Fibroblast of pulmonary artery (primary cell): ENCODE data around the gene SETBP1.

ENCODE experiments used
- DNase-seq: peaks from one replicate; pipeline ENCODE4 v3.0.0-alpha.2; 2010; ENCODE audit warnings: low read depth
- H3K4me3 ChIP-seq: replicated peaks from 2 replicates; pipeline ENCODE4 v1.5.1; 2011; ENCODE audit warnings: low read depth, mild to moderate bottlenecking, control low read depth, low read length, moderate library complexity
- TF ChIP-seq, protein P1 (sequence below): IDR thresholded peaks from 2 replicates; pipeline ENCODE4 v1.5.1; 2011; ENCODE audit warnings: mild to moderate bottlenecking, control low read depth, low read length, inconsistent platforms; ENCODE audit errors: missing control alignments

Gene SETBP1

DNA sequence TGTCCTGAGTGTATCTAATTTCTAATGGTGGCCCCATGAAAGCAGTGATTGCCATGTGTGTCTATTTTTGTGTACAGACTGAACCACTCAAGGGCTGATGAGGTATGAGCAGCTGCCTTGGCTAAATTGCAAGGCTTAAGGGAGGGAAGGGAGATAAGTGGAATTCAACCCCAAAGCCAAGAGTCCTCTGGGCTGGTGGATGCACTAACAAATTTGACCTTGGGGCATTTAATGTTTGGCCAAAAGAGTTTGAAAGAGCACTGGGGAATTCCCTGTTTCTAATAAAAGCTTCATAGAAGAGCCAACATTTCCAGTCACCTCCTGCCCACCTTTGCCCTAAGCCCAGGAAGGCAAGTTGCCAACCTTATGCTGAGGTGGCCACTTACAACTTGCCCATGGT is 172.1 kb downstream of the SETBP1 start:
- DNase-seq: no peak
- no peak overlapping the region for H3K4me3 ChIP-seq
- TF ChIP-seq, protein P1, sequence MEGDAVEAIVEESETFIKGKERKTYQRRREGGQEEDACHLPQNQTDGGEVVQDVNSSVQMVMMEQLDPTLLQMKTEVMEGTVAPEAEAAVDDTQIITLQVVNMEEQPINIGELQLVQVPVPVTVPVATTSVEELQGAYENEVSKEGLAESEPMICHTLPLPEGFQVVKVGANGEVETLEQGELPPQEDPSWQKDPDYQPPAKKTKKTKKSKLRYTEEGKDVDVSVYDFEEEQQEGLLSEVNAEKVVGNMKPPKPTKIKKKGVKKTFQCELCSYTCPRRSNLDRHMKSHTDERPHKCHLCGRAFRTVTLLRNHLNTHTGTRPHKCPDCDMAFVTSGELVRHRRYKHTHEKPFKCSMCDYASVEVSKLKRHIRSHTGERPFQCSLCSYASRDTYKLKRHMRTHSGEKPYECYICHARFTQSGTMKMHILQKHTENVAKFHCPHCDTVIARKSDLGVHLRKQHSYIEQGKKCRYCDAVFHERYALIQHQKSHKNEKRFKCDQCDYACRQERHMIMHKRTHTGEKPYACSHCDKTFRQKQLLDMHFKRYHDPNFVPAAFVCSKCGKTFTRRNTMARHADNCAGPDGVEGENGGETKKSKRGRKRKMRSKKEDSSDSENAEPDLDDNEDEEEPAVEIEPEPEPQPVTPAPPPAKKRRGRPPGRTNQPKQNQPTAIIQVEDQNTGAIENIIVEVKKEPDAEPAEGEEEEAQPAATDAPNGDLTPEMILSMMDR: no peak

DNA sequence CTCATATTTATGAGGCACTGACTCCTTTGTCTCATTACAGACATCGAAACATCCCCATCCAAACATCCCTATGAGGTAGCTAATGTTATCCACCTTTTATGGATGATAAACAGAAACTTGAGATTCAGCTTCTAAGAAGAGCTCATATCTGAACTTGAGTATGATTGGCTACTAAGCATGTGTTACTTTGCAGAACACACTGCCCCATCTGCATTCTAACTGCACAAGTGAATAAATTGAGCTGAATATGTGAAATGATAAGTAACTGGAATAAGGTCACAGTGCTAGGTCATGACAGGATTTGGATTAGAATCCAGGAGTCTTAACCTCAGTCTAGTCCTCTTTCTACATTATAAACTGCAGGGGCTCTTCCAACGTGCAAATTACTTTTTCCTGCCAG is 172.7 kb downstream of the SETBP1 start:
- H3K4me3 ChIP-seq: no peak overlapping the region
- TF ChIP-seq, protein P1: no peak
- no peak for DNase-seq

DNA sequence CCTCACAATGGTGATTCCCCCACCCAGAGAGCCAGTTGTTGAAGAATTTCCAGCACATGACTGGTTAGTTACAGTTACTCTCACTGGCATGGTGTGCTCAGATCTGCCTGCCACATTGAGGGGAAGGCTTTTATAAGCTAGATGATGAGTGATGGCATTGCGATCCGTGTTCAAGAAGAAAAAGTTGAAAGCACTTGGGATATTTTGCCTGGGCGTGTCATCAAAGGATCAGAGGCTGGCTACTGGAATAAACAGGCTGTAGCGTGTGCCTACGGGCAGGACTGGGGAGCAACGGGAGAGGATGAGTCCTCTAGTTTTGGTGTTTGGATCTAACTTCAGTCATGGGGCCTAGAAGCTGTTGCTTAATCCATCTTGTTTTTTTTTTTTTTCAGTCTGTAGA is 175.0 kb downstream of the SETBP1 start:
- no peak overlapping the region for H3K4me3 ChIP-seq
- DNase-seq: no peak
- TF ChIP-seq, protein P1: no peak

DNA sequence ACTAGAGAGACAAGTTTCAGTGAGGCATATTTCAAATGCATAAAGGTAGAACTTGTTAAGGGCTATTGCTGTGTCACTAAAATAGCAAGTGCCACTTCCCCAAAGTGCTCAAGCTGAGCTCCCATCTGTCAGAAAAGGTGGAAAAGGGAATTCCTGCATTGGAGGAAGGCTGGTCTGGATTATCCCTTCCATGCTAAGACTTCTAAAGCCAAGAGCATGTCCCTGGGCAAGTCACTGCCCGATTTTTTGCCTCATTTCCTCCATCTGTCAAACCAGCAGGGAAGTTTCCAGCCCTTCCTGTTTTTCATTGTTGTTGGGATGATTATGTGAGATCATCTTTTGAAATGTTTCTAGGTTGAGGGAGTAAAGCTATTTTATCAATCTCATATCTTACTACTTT is 175.5 kb downstream of the SETBP1 start:
- TF ChIP-seq, protein P1: no peak
- peak; percentile 18 for DNase-seq
- H3K4me3 ChIP-seq: no peak overlapping the region

- no peak for DNase-seq
- no peak overlapping the region for H3K4me3 ChIP-seq
- TF ChIP-seq, protein P1: no peak
Observed at GRCh38 chr18:44857081-44857480, 176.4 kb downstream of the SETBP1 start.

DNA sequence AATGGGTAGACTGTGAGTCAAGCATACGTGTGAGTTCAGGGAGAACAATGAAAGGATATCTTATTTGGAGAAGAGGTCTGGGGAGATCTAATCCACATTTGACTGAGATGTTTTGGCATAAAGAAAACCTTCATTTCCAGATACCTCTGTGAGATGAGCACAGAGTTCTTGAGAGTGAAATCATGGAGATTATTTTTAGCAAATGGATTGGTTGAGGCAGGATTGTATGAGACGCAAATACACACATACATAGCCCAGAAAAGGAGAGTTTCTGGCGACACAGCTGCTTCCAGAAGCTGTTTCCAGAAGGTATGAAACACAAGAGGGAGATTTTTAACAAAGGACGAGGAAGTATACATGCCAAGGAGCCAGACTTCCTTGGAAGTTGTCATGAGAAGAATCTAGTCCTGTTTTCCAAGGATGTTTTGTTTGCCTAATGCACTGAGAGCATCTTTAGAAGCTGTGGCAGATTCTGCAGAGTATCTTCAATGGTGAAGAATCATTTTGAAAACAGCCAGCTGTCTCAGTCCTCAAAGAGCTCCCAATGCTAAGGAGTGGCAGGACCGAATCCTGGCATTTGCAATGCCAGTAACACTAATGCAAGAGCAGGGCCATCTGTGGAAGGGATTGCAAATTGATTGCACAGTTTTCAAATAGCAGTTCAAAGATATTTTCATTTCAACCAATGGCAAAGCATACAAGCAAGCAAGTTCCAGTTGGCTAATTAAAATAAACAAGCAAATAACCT is 177.2 kb downstream of the SETBP1 start:
- DNase-seq: no peak
- TF ChIP-seq, protein P1: no peak
- H3K4me3 ChIP-seq: no peak overlapping the region

GRCh38 chr18:44859263-44859662 is 178.6 kb downstream of the SETBP1 start:
- TF ChIP-seq, protein P1: no peak
- DNase-seq: no peak
- H3K4me3 ChIP-seq: no peak overlapping the region
